ENCODE data around the gene UBE2L3. TPM values are rescaled to one million over a fixed set of nuclear protein-coding genes. Genes with fewer than 3 reads are reported as not detected.

Gene UBE2L3
- total and polyA plus RNA-seq, 2 of the 8 experiments (the other 6 are each of a cell fraction or from before 2014, with no cell fraction given), result 63.5 to 90.0 TPM

DNA sequence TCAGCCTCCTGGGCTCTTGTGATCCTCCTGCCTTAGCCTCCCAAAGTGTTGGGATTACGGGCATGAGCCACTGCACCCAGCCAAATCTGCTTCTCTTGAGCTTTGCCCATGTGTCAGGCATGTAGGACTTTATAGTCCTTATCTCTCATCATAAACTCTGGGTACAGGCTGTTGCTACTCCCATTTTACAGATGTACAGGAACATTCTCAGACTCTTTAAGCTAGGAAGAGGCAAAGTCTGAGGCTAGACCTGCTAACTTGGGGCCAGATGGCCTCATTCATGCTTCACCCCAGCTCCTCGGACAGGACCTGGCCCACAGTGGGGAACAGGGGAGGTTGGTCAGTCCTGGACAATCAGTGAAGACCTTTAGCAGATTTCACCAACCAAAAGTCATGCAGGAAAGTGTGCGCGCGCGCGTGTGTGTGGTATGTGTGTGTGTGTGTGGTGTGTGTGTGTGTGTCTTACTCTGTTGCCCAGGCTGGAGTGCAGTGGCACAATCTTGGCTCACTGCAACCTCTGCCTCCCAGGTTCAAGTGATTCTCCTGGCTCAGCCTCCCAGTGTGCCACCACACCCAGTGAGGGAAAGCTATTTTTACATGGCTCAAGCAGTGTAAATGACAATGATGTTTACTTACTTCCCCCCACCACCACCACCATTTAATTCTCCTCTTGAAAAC, 38.5 kb downstream of the UBE2L3 start (continued):
- TF ChIP-seq ASH2L (IDR thresholded peaks at IDR 0.05; ENCODE audit: low read length), result no peak
- no peak for TF ChIP-seq EGR1 (IDR thresholded peaks at IDR 0.05; ENCODE audit: borderline replicate concordance, low read depth, low read length)
- no peak for TF ChIP-seq SIRT6 (IDR thresholded peaks at IDR 0.05; ENCODE audit: low read length)
